Panc1 (cell line): ENCODE measurements around the gene FAM98A. TPM values are rescaled to one million over a fixed set of nuclear protein-coding genes. Genes with fewer than 3 reads are reported as not detected.

ENCODE experiments used
- ATAC-seq: fragments of 200-7000 bp; cut with Tn5 transposase; 2 replicates; pipeline ENCODE4 v1.9.1; 2020; ENCODE audit warnings: mild to moderate bottlenecking, moderate library complexity
- BruUV-seq: library from RNA; stranded (reverse); fragments of 400-500 nt; replicated peaks from 2 replicates; lab custom pipeline; 2021; lab: Mats Ljungman, UMichigan
- CTCF ChIA-PET: fragments of 300-600 bp; sonication (Branson Sonifier 250); formaldehyde crosslinking; loops from one replicate; lab custom pipeline; 2022; ENCODE audit warnings: antibody characterized with exemption; lab: Charles Lee
- POLR2A ChIA-PET: fragments of 300-600 bp; sonication (Branson Sonifier 250); formaldehyde crosslinking; loops from one replicate; lab custom pipeline; 2022; ENCODE audit warnings: antibody characterized with exemption; lab: Charles Lee
- DNase-seq: peaks from one replicate; pipeline ENCODE4 v3.0.0-alpha.2; 2010; ENCODE audit warnings: low read depth, low spot score
- H3K27ac ChIP-seq: 2 replicates; pipeline ENCODE4 v1.5.1; 2011; ENCODE audit warnings: mild to moderate bottlenecking, low read length, inconsistent platforms
- H3K27me3 ChIP-seq: fragments of 200-500 bp; sonication (Bioruptor generic); 2 replicates; pipeline ENCODE4 v1.6.0; 2014; ENCODE audit warnings: low read length, inconsistent platforms; ENCODE audit not compliant: control insufficient read depth, insufficient read depth
- H3K36me3 ChIP-seq: fragments of 200-500 bp; sonication (Bioruptor generic); 2 replicates; pipeline ENCODE4 v1.5.1; 2014; ENCODE audit warnings: inconsistent platforms, mild to moderate bottlenecking, low read length, moderate library complexity; ENCODE audit not compliant: control insufficient read depth, insufficient read depth
- H3K4me1 ChIP-seq: 2 replicates; pipeline ENCODE4 v1.5.1; 2011; ENCODE audit warnings: inconsistent platforms, mild to moderate bottlenecking, low read length, moderate library complexity; ENCODE audit not compliant: control insufficient read depth, insufficient read depth
- H3K4me3 ChIP-seq, 2 experiments: 2 replicates each; pipeline ENCODE4 v1.5.1; 2011 to 2012; ENCODE audit warnings: low read depth in 2 of 2, low read length in 2 of 2, mild to moderate bottlenecking in 2 of 2, inconsistent platforms in 1 of 2, moderate library complexity in 1 of 2
- H3K9me3 ChIP-seq: fragments of 200-500 bp; sonication (Bioruptor generic); 2 replicates; pipeline ENCODE4 v1.5.1; 2014; ENCODE audit warnings: low read depth, mild to moderate bottlenecking, inconsistent platforms, low read length, moderate library complexity; ENCODE audit not compliant: control insufficient read depth, insufficient read depth
- POLR2AphosphoS5 ChIP-seq: IDR thresholded peaks from 2 replicates; pipeline ENCODE4 v1.6.1; 2012; ENCODE audit warnings: mild to moderate bottlenecking, low read depth, low read length, moderate library complexity
- SIN3A ChIP-seq: IDR thresholded peaks from 2 replicates; pipeline ENCODE4 v1.6.1; 2012; ENCODE audit warnings: low read depth, mild to moderate bottlenecking, low read length, moderate library complexity, borderline replicate concordance; ENCODE audit not compliant: insufficient read depth
- TCF7L2 ChIP-seq: IDR thresholded peaks from 2 replicates; pipeline ENCODE4 v1.6.1; 2011; ENCODE audit warnings: mild to moderate bottlenecking, low read depth, low read length, inconsistent platforms
- in situ Hi-C: cut with HindIII; loops from 2 replicates; pipeline ENCODE4 v1.10.0; 2016; ENCODE audit warnings: low sequenced_read_pairs, low pct_unique_long_range_greater_than_20kb
- intact Hi-C: fragments of 100-400 bp; cut with micrococcal nuclease; formaldehyde crosslinking; loops from one replicate; pipeline ENCODE4 v1.10.0; 2022; ENCODE audit not compliant: unreplicated experiment
- total RNA-seq: library from RNA; stranded (reverse); gene quantifications from one replicate; pipeline ENCODE4 v1.2.1, GENCODE V29; 2021; ENCODE audit not compliant: unreplicated experiment
- TF ChIP-seq, protein P1 (sequence below): fragments of 450-650 bp; IDR thresholded peaks from 2 replicates; pipeline ENCODE4 v1.5.1; 2017; ENCODE audit warnings: mild to moderate bottlenecking
- TF ChIP-seq, protein P2 (sequence below), 2 experiments: IDR thresholded peaks; 2 replicates each; pipeline ENCODE4 v1.6.1; 2011 to 2012; ENCODE audit warnings: low read depth in 2 of 2, control low read depth in 1 of 2, low read length in 1 of 2, mild to moderate bottlenecking in 1 of 2, moderate library complexity in 1 of 2; ENCODE audit not compliant: insufficient read depth in 1 of 2

The FAM98A gene
- total RNA-seq, 1 experiment from 2014 or later: 39.2 TPM

DNA sequence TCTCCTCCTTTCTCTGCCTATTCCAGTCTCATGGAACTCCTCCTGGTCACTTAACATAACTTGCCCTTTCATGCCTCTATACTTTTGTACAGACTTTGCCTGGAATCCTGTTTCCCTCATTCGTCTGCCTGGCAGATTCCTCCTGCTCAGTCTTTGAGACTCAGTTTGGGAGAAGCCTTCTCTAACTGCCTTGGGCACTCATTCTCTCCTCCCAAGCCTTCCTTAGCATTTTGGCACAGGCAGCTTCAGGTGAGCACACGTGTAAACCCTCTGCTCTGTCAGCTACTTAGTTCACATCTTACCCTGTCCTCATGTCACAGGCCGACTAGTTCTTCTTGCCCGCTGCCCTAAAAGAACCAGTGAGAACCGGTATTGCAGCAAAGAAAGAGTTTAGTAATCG is 6.0 kb upstream of the FAM98A start:
- H3K27ac ChIP-seq: no peak overlapping the region
- intact Hi-C loops: no loop called here
- DNase-seq (no peak), ATAC-seq (no peak)
- no peaks in the 10 kb centered on the region for H3K27me3 ChIP-seq
- ChIA-PET CTCF (no interaction called here), POLR2A (no interaction called here)
- in situ Hi-C loops: no loop called here
- no peaks in the 10 kb centered on the region for H3K36me3 ChIP-seq
- no peaks in the 10 kb centered on the region for H3K9me3 ChIP-seq
- no peaks in the 10 kb centered on the region for H3K4me1 ChIP-seq
- H3K4me3 ChIP-seq: no peak overlapping the region
- BruUV-seq: no TSS peak
- TF ChIP-seq, protein P1, sequence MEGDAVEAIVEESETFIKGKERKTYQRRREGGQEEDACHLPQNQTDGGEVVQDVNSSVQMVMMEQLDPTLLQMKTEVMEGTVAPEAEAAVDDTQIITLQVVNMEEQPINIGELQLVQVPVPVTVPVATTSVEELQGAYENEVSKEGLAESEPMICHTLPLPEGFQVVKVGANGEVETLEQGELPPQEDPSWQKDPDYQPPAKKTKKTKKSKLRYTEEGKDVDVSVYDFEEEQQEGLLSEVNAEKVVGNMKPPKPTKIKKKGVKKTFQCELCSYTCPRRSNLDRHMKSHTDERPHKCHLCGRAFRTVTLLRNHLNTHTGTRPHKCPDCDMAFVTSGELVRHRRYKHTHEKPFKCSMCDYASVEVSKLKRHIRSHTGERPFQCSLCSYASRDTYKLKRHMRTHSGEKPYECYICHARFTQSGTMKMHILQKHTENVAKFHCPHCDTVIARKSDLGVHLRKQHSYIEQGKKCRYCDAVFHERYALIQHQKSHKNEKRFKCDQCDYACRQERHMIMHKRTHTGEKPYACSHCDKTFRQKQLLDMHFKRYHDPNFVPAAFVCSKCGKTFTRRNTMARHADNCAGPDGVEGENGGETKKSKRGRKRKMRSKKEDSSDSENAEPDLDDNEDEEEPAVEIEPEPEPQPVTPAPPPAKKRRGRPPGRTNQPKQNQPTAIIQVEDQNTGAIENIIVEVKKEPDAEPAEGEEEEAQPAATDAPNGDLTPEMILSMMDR: no peak
- TF ChIP-seq POLR2AphosphoS5 (no peak), SIN3A (no peak), TCF7L2 (no peak)
- TF ChIP-seq, protein P2, sequence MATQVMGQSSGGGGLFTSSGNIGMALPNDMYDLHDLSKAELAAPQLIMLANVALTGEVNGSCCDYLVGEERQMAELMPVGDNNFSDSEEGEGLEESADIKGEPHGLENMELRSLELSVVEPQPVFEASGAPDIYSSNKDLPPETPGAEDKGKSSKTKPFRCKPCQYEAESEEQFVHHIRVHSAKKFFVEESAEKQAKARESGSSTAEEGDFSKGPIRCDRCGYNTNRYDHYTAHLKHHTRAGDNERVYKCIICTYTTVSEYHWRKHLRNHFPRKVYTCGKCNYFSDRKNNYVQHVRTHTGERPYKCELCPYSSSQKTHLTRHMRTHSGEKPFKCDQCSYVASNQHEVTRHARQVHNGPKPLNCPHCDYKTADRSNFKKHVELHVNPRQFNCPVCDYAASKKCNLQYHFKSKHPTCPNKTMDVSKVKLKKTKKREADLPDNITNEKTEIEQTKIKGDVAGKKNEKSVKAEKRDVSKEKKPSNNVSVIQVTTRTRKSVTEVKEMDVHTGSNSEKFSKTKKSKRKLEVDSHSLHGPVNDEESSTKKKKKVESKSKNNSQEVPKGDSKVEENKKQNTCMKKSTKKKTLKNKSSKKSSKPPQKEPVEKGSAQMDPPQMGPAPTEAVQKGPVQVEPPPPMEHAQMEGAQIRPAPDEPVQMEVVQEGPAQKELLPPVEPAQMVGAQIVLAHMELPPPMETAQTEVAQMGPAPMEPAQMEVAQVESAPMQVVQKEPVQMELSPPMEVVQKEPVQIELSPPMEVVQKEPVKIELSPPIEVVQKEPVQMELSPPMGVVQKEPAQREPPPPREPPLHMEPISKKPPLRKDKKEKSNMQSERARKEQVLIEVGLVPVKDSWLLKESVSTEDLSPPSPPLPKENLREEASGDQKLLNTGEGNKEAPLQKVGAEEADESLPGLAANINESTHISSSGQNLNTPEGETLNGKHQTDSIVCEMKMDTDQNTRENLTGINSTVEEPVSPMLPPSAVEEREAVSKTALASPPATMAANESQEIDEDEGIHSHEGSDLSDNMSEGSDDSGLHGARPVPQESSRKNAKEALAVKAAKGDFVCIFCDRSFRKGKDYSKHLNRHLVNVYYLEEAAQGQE (IDR thresholded peaks at IDR 0.05; ENCODE audit: insufficient read depth in 1 of 2, low read depth in 2 of 2, low read length in 1 of 2): no peak

DNA sequence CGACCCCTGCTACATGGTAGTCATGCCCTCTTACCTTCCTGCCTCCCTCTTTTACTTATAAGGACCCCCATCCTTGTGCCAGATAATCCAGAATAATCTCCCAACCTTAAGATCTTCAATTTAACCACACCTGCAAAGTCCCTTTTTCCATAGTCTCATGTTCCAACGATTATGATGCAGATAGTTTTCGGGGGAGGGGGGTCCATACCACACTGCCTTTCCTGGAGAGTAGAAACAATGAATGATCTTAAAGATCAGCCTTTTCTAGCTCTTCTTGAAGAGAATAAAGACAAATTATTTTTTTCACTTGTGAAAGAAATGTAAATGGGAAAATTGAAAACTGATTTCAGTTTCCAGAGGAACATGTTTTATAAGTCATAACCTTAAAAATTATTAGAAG is 4.3 kb upstream of the FAM98A start:
- ChIA-PET CTCF (no interaction called here), POLR2A (no interaction called here)
- Histone ChIP-seq H3K9me3 (no peaks in the 10 kb centered on the region), H3K36me3 (no peaks in the 10 kb centered on the region), H3K4me1 (no peaks in the 10 kb centered on the region), H3K27me3 (no peaks in the 10 kb centered on the region), H3K27ac (no peak overlapping the region), H3K4me3 (no peak overlapping the region)
- BruUV-seq: no TSS peak
- DNase-seq: no peak
- TF ChIP-seq TCF7L2 (no peak), POLR2AphosphoS5 (no peak), SIN3A (no peak)
- TF ChIP-seq, protein P2 (IDR thresholded peaks at IDR 0.05; ENCODE audit: insufficient read depth in 1 of 2, low read depth in 2 of 2, low read length in 1 of 2): no peak
- TF ChIP-seq, protein P1: no peak
- intact Hi-C loops (no loop called here), in situ Hi-C loops (no loop called here)
- ATAC-seq: no peak
